ENCODE measurements around the gene ZBTB7C. TPM values are rescaled to one million over a fixed set of nuclear protein-coding genes. Genes with fewer than 3 reads are reported as not detected.

The ZBTB7C gene
- total and polyA plus RNA-seq, 8 donors, result 3.0 to 47.8 (median 19.3) TPM

GRCh38 chr18:48007955-48008701, 401.1 kb downstream of the ZBTB7C start:
- H3K4me1 ChIP-seq, result peaks cover 9 to 27% (median 12%) of the 10 kb centered on the region in 4 donors
- peak overlapping the region; percentile 51 to 58 (median 54) for H3K4me3 ChIP-seq
- peak; percentile 78 to 90 for DNase-seq
- TF ChIP-seq POLR2A (IDR thresholded peaks at IDR 0.05), result no peak
- TF ChIP-seq, protein P1, sequence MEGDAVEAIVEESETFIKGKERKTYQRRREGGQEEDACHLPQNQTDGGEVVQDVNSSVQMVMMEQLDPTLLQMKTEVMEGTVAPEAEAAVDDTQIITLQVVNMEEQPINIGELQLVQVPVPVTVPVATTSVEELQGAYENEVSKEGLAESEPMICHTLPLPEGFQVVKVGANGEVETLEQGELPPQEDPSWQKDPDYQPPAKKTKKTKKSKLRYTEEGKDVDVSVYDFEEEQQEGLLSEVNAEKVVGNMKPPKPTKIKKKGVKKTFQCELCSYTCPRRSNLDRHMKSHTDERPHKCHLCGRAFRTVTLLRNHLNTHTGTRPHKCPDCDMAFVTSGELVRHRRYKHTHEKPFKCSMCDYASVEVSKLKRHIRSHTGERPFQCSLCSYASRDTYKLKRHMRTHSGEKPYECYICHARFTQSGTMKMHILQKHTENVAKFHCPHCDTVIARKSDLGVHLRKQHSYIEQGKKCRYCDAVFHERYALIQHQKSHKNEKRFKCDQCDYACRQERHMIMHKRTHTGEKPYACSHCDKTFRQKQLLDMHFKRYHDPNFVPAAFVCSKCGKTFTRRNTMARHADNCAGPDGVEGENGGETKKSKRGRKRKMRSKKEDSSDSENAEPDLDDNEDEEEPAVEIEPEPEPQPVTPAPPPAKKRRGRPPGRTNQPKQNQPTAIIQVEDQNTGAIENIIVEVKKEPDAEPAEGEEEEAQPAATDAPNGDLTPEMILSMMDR (IDR thresholded peaks at IDR 0.05), result peak in 4 of 7 experiments; percentile 6 to 88 (median 72)
- no peak for TF ChIP-seq EP300 (IDR thresholded peaks at IDR 0.05)
- TF ChIP-seq POLR2AphosphoS5 (IDR thresholded peaks at IDR 0.05), result peak in 1 of 3 donors; percentile 11
- H3K36me3 ChIP-seq, result no peaks in the 10 kb centered on the region
- H3K27me3 ChIP-seq, result peaks cover 0 to 5% (median 0%) of the 10 kb centered on the region in 3 donors
- 1 to 5% (median 4%) methylated on average over 29 to 68 of the region's 68 CpGs for WGBS, 5 donors
- peak overlapping the region in 3 of 5 donors; percentile 38 to 52 (median 50) for H3K27ac ChIP-seq
- no peaks in the 10 kb centered on the region for H3K9me3 ChIP-seq
- intact Hi-C loops (cut with DNase I; ENCODE audit: low total_unique reads), result no loop called here

GRCh38 chr18:48007381-48007780, 401.8 kb downstream of the ZBTB7C start:
- Histone ChIP-seq H3K4me3 (peak overlapping the region in 2 of 4 donors; percentile 51 to 55), H3K36me3 (no peaks in the 10 kb centered on the region), H3K4me1 (peaks cover 9 to 27% (median 12%) of the 10 kb centered on the region in 4 donors), H3K27me3 (peaks cover 0 to 5% (median 0%) of the 10 kb centered on the region in 3 donors), H3K27ac (peak overlapping the region in 1 of 5 donors; percentile 52), H3K9me3 (no peaks in the 10 kb centered on the region)
- no peak for TF ChIP-seq EP300 (IDR thresholded peaks at IDR 0.05)
- no peak for TF ChIP-seq POLR2A (IDR thresholded peaks at IDR 0.05)
- intact Hi-C loops (cut with DNase I; ENCODE audit: low total_unique reads), result no loop called here
- DNase-seq, result no peak
- 97 to 98% (median 97%) methylated on average over 10 of the region's 10 CpGs for WGBS, 5 donors

DNA sequence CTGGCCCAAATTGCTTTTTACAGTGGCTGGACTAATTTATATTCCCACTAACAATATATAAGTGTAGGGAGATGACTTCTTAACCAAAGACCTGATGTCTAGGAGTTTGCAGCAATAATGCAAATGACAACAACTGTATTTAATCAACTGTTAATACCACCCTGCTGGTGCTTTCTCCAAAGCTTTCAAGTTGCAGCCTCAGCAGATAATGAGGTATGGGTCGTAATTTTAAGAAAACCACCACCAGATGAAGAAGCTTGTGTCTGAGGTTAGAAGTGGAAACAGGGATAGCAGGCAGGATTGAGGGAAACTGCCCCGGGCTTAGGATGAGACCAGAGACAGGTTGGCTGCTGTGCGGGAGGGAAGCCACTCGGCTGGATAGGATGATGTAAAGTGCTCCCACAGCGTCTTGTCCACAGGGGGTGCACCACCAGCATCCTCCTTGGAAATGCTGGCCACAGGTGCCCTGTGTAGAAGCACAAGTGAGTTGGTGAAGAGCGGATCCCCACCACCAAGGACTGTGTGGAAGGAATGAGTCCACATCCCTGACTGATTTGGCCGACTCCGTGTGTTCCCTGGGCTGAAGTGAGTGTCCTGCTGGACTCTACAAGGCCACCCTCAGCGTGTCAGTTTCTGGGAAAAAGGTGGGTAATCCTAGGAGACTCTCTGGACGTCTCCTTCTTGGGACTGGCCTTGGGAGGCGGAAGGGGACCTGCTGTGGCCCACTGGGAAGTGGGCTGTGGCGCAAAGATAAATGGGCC, 402.6 kb downstream of the ZBTB7C start:
- TF ChIP-seq POLR2AphosphoS5 (IDR thresholded peaks at IDR 0.05) (no peak), EP300 (IDR thresholded peaks at IDR 0.05) (no peak), POLR2A (IDR thresholded peaks at IDR 0.05) (no peak)
- TF ChIP-seq, protein P1 (IDR thresholded peaks at IDR 0.05), result no peak
- Histone ChIP-seq H3K4me3 (no peak overlapping the region), H3K4me1 (peaks cover 9 to 27% (median 12%) of the 10 kb centered on the region in 4 donors), H3K36me3 (no peaks in the 10 kb centered on the region), H3K27ac (no peak overlapping the region), H3K9me3 (no peaks in the 10 kb centered on the region), H3K27me3 (peaks cover 0 to 5% (median 0%) of the 10 kb centered on the region in 3 donors)
- DNase-seq, result no peak
- 91 to 95% (median 94%) methylated on average over 12 of the region's 12 CpGs for WGBS, 5 donors
- intact Hi-C loops (cut with DNase I; ENCODE audit: low total_unique reads), result no loop called here

DNA sequence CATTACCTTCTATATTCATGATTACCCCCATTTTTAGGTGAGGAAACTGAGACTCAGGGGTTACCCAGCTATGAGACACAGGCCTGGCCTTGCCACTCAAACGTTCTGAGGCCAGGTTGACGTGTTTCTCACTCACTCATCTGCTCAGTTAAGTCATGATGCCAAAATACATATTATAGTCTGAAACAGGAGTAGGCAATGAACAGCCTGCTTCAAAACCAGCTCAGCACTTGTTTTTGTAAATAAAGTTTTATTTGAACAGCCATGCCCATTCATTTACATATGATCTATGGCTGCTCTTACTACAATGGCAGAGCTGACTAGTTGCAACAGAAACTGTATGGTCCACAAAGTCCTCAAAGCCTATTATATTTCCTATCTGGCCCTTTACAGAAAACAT, 404.6 kb downstream of the ZBTB7C start:
- intact Hi-C loops (cut with DNase I; ENCODE audit: low total_unique reads), result no loop called here
- WGBS, 5 donors, result 48 to 67% (median 57%) methylated on average over 2 of the region's 2 CpGs
- TF ChIP-seq POLR2A (IDR thresholded peaks at IDR 0.05) (no peak), POLR2AphosphoS5 (IDR thresholded peaks at IDR 0.05) (no peak), EP300 (IDR thresholded peaks at IDR 0.05) (no peak)
- TF ChIP-seq, protein P1 (IDR thresholded peaks at IDR 0.05), result no peak
- H3K27me3 ChIP-seq, result peaks cover 0 to 5% (median 0%) of the 10 kb centered on the region in 3 donors
- DNase-seq, result no peak
- H3K4me1 ChIP-seq, result peaks cover 9 to 32% (median 12%) of the 10 kb centered on the region in 4 donors
- no peaks in the 10 kb centered on the region for H3K36me3 ChIP-seq
- no peak overlapping the region for H3K4me3 ChIP-seq
- H3K9me3 ChIP-seq, result no peaks in the 10 kb centered on the region
- H3K27ac ChIP-seq, result peak overlapping the region in 3 of 5 donors; percentile 28 to 60 (median 45)
